Calu3 (cell line): ENCODE results near the gene SGCA. TPM values are rescaled to one million over a fixed set of nuclear protein-coding genes. Genes with fewer than 3 reads are reported as not detected.

Source experiments
- BruUV-seq: library from RNA; stranded (reverse); fragments of 400-500 nt; replicated peaks from 2 replicates; lab custom pipeline; 2021; lab: Mats Ljungman, UMichigan
- CTCF ChIA-PET: fragments of 300-600 bp; sonication (Branson Sonifier 250); formaldehyde crosslinking; loops from one replicate; lab custom pipeline; 2022; ENCODE audit warnings: antibody characterized with exemption; lab: Charles Lee
- DNase-seq: peaks from one replicate; pipeline ENCODE4 v3.0.0; 2022
- H3K27ac Mint-ChIP-seq: one replicate; pipeline ENCODE4 v1.8.0; 2022; ENCODE audit warnings: mixed read lengths; ENCODE audit not compliant: unreplicated experiment
- H3K27me3 Mint-ChIP-seq: one replicate; pipeline ENCODE4 v1.8.0; 2022; ENCODE audit warnings: mixed read lengths; ENCODE audit not compliant: unreplicated experiment
- H3K36me3 Mint-ChIP-seq: one replicate; pipeline ENCODE4 v1.8.0; 2022; ENCODE audit warnings: mild to moderate bottlenecking, moderate library complexity, mixed read lengths; ENCODE audit not compliant: insufficient read depth, unreplicated experiment
- H3K4me1 Mint-ChIP-seq: one replicate; pipeline ENCODE4 v1.8.0; 2022; ENCODE audit warnings: mild to moderate bottlenecking, low read depth, mixed read lengths; ENCODE audit not compliant: unreplicated experiment
- H3K4me3 Mint-ChIP-seq: one replicate; pipeline ENCODE4 v1.8.0; 2022; ENCODE audit warnings: mild to moderate bottlenecking, low read depth, moderate library complexity, mixed read lengths; ENCODE audit not compliant: unreplicated experiment
- H3K9me3 Mint-ChIP-seq: one replicate; pipeline ENCODE4 v1.8.0; 2022; ENCODE audit warnings: low read depth, mixed read lengths; ENCODE audit not compliant: unreplicated experiment
- CTCF ChIP-seq: fragments of 200-600 bp; IDR thresholded peaks from one replicate; pipeline ENCODE4 v1.8.0; 2022; ENCODE audit warnings: antibody characterized with exemption; ENCODE audit not compliant: unreplicated experiment
- intact Hi-C: fragments of 100-400 bp; cut with micrococcal nuclease; formaldehyde crosslinking; loops from one replicate; pipeline ENCODE4 v1.10.0; 2022; ENCODE audit not compliant: unreplicated experiment
- total RNA-seq: library from RNA; stranded (reverse); gene quantifications from 2 replicates; pipeline ENCODE4 v1.2.3, GENCODE V29; 2022

SGCA gene
- total RNA-seq, 1 experiment from 2014 or later = not detected

- peaks cover 62% of the 10 kb centered on the region for H3K36me3 Mint-ChIP-seq
- DNase-seq = peak; percentile 78
- H3K4me1 Mint-ChIP-seq = peaks cover 63% of the 10 kb centered on the region
- intact Hi-C loops = no loop called here
- BruUV-seq = no TSS peak
- no peak for TF ChIP-seq CTCF
- no peaks in the 10 kb centered on the region for H3K9me3 Mint-ChIP-seq
- no peaks in the 10 kb centered on the region for H3K27me3 Mint-ChIP-seq
- H3K4me3 Mint-ChIP-seq = peak overlapping the region; percentile 83
- CTCF ChIA-PET = interaction anchor here (0.6 to 1.2 kb wide), 6 partner anchors 8 to 177 kb away, joined by 3 to 8 read pairs (median 4); partner anchors contain the start of gene SGCA
- H3K27ac Mint-ChIP-seq = peak overlapping the region; percentile 77
These were observed 16.1 kb upstream of the SGCA start for GRCh38 chr17:50149417-50150353.

GRCh38 chr17:50150354-50151040 is 15.3 kb upstream of the SGCA start, which contains the start of gene PPP1R9B:
PPP1R9B (minus strand) TSS chr17:50150677; CDS start chr17:50150513, 164 bp downstream.
- Mint-ChIP-seq H3K9me3 (no peaks in the 10 kb centered on the region), H3K27me3 (no peaks in the 10 kb centered on the region), H3K4me1 (peaks cover 66% of the 10 kb centered on the region), H3K4me3 (peak within 1 kb of the TSS; percentile 83), H3K27ac (peak within 1 kb of the TSS; percentile 58), H3K36me3 (peaks cover 58% of the 10 kb centered on the region)
- DNase-seq = no peak
- intact Hi-C loops = no loop called here
- BruUV-seq = no TSS peak
- TF ChIP-seq CTCF = no peak
- CTCF ChIA-PET = interaction anchor here (0.6 to 1.9 kb wide), 7 partner anchors 9 to 176 kb away, joined by 3 to 11 read pairs (median 4); partner anchors contain the start of gene SGCA

GRCh38 chr17:50151041-50151936 is 14.5 kb upstream of the SGCA start:
- peak; percentile 96 for DNase-seq
- peak; percentile 75 for TF ChIP-seq CTCF
- Mint-ChIP-seq H3K36me3 (peaks cover 58% of the 10 kb centered on the region), H3K9me3 (no peaks in the 10 kb centered on the region), H3K4me1 (peaks cover 61% of the 10 kb centered on the region), H3K4me3 (peak overlapping the region; percentile 83), H3K27ac (peak overlapping the region; percentile 58), H3K27me3 (no peaks in the 10 kb centered on the region)
- intact Hi-C loops = no loop called here
- TSS peak; percentile 40 for BruUV-seq
- CTCF ChIA-PET = interaction anchor here (0.6 to 1.9 kb wide), 20 partner anchors 10 to 568 kb away, joined by 3 to 14 read pairs (median 4); partner anchors contain the start of genes LUC7L3, PDK2 and SGCA
